DOHH2 (cell line): ENCODE results near the gene ASH1L.
"Not testable (repeated sequence)": the region's sequence is repeated elsewhere in the genome, so short reads cannot be mapped to it uniquely, and the experiment has no call there.

ENCODE experiments used
- H3F3A ChIP-seq: fragments of 200-600 bp; sonication (generic), shearing (Covaris generic); 2 replicates; pipeline ENCODE4 v1.6.0; 2016; ENCODE audit warnings: antibody characterized with exemption, mild to moderate bottlenecking; ENCODE audit not compliant: control insufficient read depth, insufficient read depth
- H3K27ac ChIP-seq: fragments of 200-600 bp; sonication (generic); 2 replicates; pipeline ENCODE4 v1.5.1; 2014; ENCODE audit warnings: low read depth, mild to moderate bottlenecking, low read length, moderate library complexity
- H3K27me3 ChIP-seq: fragments of 200-600 bp; sonication (generic); 2 replicates; pipeline ENCODE4 v1.6.1; 2014; ENCODE audit warnings: mild to moderate bottlenecking, low read length, mixed read lengths; ENCODE audit not compliant: control insufficient read depth
- H3K36me3 ChIP-seq: fragments of 200-600 bp; sonication (generic); 2 replicates; pipeline ENCODE4 v1.6.1; 2014; ENCODE audit warnings: mild to moderate bottlenecking, low read length, moderate library complexity, mixed read lengths; ENCODE audit not compliant: control insufficient read depth
- H3K4me1 ChIP-seq: fragments of 200-600 bp; sonication (generic); 2 replicates; pipeline ENCODE4 v1.6.1; 2014; ENCODE audit warnings: mild to moderate bottlenecking, low read length, mixed read lengths; ENCODE audit not compliant: control insufficient read depth
- H3K4me2 ChIP-seq: fragments of 200-600 bp; sonication (generic); 2 replicates; pipeline ENCODE4 v1.6.0; 2014; ENCODE audit warnings: mild to moderate bottlenecking, low read length, moderate library complexity
- H3K4me3 ChIP-seq: fragments of 200-600 bp; sonication (generic); 2 replicates; pipeline ENCODE4 v1.5.1; 2014; ENCODE audit warnings: mild to moderate bottlenecking, low read length, mixed read lengths
- H3K79me2 ChIP-seq: fragments of 200-600 bp; sonication (generic); 2 replicates; pipeline ENCODE4 v1.6.1; 2014; ENCODE audit warnings: mild to moderate bottlenecking, low read length, mixed read lengths; ENCODE audit not compliant: control insufficient read depth
- H3K9me2 ChIP-seq: fragments of 200-600 bp; sonication (generic); replicated peaks from 2 replicates; pipeline ENCODE4 v1.6.1; 2014; ENCODE audit warnings: mild to moderate bottlenecking, low read length, mixed read lengths; ENCODE audit not compliant: control insufficient read depth
- H3K9me3 ChIP-seq: fragments of 200-600 bp; sonication (generic); 2 replicates; pipeline ENCODE4 v1.6.1; 2014; ENCODE audit warnings: antibody characterized with exemption, low read length, mixed read lengths; ENCODE audit not compliant: control insufficient read depth, insufficient read depth
- H4K20me1 ChIP-seq: fragments of 200-600 bp; sonication (generic); 2 replicates; pipeline ENCODE4 v1.6.0; 2014; ENCODE audit warnings: low read depth, mild to moderate bottlenecking, antibody characterized with exemption, low read length, moderate library complexity; ENCODE audit not compliant: control insufficient read depth, insufficient read depth
- CTCF ChIP-seq: fragments of 200-600 bp; sonication (generic); IDR thresholded peaks from one replicate; pipeline ENCODE4 v1.5.1; 2014; ENCODE audit warnings: antibody characterized with exemption, mild to moderate bottlenecking, low read depth, low read length; ENCODE audit not compliant: poor library complexity, severe bottlenecking
- EZH2phosphoT487 ChIP-seq: fragments of 200-600 bp; sonication (generic); IDR thresholded peaks from 2 replicates; pipeline ENCODE4 v1.6.1; 2017; ENCODE audit warnings: borderline replicate concordance, mild to moderate bottlenecking, antibody characterized with exemption, low read length, moderate library complexity, mixed read lengths

The ASH1L gene

GRCh38 chr1:155507945-155508344 lies 54.7 kb downstream of the ASH1L start:
- peak overlapping the region; percentile 30 for H3K4me2 ChIP-seq
- TF ChIP-seq CTCF (no peak), EZH2phosphoT487 (no peak)
- no peaks in the 10 kb centered on the region for H3K9me3 ChIP-seq
- no peaks in the 10 kb centered on the region for H3K9me2 ChIP-seq
- H3K36me3 ChIP-seq: no peaks in the 10 kb centered on the region; the same call in 1 of the 2 replicates
- H4K20me1 ChIP-seq: no peaks in the 10 kb centered on the region
- no peaks in the 10 kb centered on the region for H3K27me3 ChIP-seq
- H3K79me2 ChIP-seq: peaks cover 94% of the 10 kb centered on the region
- peak overlapping the region; percentile 8; the same call in 1 of the 2 replicates for H3K4me3 ChIP-seq
- H3F3A ChIP-seq: peaks cover 11% of the 10 kb centered on the region; the same call in 1 of the 2 replicates
- H3K4me1 ChIP-seq: peaks cover 54% of the 10 kb centered on the region
- H3K27ac ChIP-seq: no peak overlapping the region

- peaks cover 68% of the 10 kb centered on the region for H3K4me1 ChIP-seq
- peaks cover 95% of the 10 kb centered on the region for H3K79me2 ChIP-seq
- not testable (repeated sequence) for H4K20me1 ChIP-seq, H3K9me3 ChIP-seq, H3K4me2 ChIP-seq, H3K4me3 ChIP-seq, H3K9me2 ChIP-seq, H3K27me3 ChIP-seq, H3K36me3 ChIP-seq, H3K27ac ChIP-seq
- peaks cover 17% of the 10 kb centered on the region for H3F3A ChIP-seq
These were observed 56.6 kb downstream of the ASH1L start for GRCh38 chr1:155505963-155506362.

- no peaks in the 10 kb centered on the region for H3K9me2 ChIP-seq
- peak overlapping the region; percentile 36; the same call in 1 of the 2 replicates for H3K4me2 ChIP-seq
- TF ChIP-seq CTCF (peak; percentile 69), EZH2phosphoT487 (no peak)
- no peaks in the 10 kb centered on the region for H4K20me1 ChIP-seq
- H3K4me3 ChIP-seq: no peak overlapping the region
- no peak overlapping the region for H3K27ac ChIP-seq
- H3F3A ChIP-seq: peaks cover 29% of the 10 kb centered on the region
- H3K36me3 ChIP-seq: no peaks in the 10 kb centered on the region
- H3K27me3 ChIP-seq: no peaks in the 10 kb centered on the region
- peaks cover 97% of the 10 kb centered on the region for H3K79me2 ChIP-seq
- H3K9me3 ChIP-seq: no peaks in the 10 kb centered on the region
- peaks cover 80% of the 10 kb centered on the region for H3K4me1 ChIP-seq
These were observed 58.4 kb downstream of the ASH1L start for GRCh38 chr1:155504207-155504606.

- TF ChIP-seq CTCF: no peak
- no peak for TF ChIP-seq EZH2phosphoT487
- 0 out of 2 replicates have a peak, but pooled peaks cover 2% of the 10 kb centered on the region for H4K20me1 ChIP-seq
- no peaks in the 10 kb centered on the region for H3K27me3 ChIP-seq
- H3K4me1 ChIP-seq: peaks cover 63% of the 10 kb centered on the region
- H3K27ac ChIP-seq: peak overlapping the region; percentile 84
- peaks cover 92% of the 10 kb centered on the region for H3K79me2 ChIP-seq
- H3K9me2 ChIP-seq: no peaks in the 10 kb centered on the region
- peak overlapping the region; percentile 97 for H3K4me2 ChIP-seq
- H3K4me3 ChIP-seq: peak overlapping the region; percentile 65
- no peaks in the 10 kb centered on the region for H3K36me3 ChIP-seq
- no peaks in the 10 kb centered on the region for H3K9me3 ChIP-seq
- peaks cover 26% of the 10 kb centered on the region for H3F3A ChIP-seq
These were observed 62.5 kb downstream of the ASH1L start for GRCh38 chr1:155499953-155500639.
